GM21529 (cell line): ENCODE data around the gene TRPM5.

Experiments used
- ATAC-seq: cut with Tn5 transposase; IDR thresholded peaks from one replicate; pipeline ENCODE4 v1.9.1; 2021; ENCODE audit not compliant: unreplicated experiment

The TRPM5 gene

DNA sequence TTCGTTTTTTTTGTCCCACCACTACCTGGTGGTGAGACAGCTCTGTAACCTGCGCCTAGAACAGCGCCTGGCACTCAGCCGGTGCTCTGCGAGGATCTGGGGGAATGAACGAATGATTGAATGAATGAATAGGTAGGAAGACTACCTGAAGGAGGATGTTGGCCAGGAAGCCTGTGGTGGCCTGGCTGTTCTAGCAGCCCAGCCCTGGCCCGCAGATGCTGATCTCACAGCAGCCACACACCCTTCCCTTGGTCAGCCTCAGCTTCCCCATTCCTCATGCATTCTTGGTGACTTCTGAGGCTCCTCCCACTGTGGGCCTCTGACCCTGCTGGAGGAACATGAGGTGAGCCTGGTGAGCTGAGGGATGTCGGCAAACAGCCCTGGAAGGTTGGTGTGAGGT, 3.7 kb downstream of the TRPM5 start:
- ATAC-seq, result no peak

DNA sequence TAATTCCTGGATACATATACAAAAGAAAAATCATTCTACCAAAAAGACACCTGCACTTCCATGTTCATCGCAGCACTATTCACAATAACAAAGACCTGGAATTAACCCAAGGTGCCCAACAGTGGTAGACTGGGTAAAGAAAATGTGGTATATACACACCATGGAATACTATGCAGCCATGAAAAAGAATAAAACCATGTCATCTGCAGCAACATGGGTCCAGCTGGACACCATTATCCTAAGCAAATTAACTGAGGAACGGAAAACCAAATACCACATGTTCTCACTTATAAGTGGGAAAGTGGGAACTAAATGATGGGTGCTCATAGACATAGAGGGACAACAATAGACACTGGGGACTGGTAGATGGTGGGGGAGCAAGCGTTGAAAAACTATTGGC, 4.5 kb downstream of the TRPM5 start:
- no peak for ATAC-seq

DNA sequence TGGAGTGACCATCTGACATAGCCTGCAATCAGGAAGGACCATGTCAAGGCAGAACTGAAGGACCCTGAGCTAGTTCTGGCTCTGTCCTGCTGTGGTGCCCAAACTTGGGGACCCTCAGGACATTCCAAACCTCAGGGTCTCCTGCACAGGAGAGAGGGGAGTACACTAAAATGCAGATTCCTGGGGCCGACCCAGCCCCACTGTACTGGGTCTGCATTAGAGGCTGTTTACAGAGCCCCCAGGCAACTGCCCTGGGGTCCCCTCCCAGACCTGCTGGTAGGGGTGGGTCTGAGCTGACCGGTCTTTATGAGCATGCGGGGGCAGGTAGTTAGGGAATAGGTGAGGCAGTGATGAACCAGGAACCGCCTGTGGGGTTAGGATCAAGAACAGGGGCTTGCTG, 6.8 kb downstream of the TRPM5 start:
- no peak for ATAC-seq

DNA sequence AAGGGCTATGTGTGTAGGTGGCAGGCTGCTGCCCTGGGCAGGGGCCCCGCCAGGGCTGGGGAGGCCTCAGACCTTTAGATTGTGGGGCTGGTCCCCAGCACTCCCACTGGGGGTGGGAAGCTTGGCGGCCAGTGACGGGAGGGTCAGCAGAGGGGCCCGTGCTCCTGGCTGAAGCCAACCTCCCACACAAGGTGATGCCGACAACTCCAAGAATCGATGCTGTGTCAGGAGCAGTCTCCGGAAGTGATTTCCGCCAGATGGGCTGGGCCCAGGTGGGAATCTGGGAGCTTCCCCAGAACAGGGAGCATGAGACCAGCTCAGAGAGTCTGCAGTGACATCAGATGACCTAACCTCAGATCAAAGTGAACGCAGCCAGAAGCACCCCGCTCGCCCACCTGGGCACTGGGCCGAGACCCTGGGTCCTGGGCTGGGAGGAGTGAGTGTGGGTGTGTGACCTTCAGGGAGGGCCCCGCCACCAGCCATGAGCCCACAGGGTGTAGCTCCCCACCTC, 7.7 kb downstream of the TRPM5 start:
- ATAC-seq, result no peak

GRCh38 chr11:2436013-2436520, 8.2 kb downstream of the TRPM5 start:
- no peak for ATAC-seq

DNA sequence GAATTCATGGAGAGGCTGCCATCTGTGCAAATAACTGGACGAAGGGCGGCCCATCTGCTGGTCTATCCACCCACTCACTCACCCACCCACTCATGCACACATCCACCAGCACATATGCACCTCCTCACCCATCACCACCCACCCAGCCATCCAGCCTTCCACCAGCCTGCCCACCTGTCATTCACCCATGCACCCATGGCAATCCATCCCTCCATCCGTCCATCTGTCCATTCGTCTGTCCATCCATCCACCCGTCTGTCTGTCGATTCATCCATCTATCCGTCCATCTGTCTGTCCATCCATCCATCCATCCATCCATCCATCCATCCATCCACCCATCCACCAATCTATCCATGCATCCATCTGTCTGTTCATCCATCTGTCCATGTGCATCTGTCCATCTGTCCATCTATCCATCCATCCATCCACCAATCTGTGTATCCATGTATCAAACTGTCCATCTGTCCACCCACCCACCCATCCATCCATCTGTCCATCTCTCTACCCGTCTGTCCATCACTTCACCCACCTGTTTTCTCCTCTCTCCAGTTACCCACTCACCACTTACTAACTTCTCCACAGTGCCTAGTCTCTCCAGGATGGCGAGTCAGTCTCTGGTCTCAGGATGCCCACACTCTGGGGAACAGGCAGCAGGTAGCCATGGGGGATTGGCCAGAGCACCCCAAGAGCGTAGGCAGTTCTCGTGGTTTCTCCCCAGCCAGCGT, 8.9 kb downstream of the TRPM5 start:
- no peak for ATAC-seq

DNA sequence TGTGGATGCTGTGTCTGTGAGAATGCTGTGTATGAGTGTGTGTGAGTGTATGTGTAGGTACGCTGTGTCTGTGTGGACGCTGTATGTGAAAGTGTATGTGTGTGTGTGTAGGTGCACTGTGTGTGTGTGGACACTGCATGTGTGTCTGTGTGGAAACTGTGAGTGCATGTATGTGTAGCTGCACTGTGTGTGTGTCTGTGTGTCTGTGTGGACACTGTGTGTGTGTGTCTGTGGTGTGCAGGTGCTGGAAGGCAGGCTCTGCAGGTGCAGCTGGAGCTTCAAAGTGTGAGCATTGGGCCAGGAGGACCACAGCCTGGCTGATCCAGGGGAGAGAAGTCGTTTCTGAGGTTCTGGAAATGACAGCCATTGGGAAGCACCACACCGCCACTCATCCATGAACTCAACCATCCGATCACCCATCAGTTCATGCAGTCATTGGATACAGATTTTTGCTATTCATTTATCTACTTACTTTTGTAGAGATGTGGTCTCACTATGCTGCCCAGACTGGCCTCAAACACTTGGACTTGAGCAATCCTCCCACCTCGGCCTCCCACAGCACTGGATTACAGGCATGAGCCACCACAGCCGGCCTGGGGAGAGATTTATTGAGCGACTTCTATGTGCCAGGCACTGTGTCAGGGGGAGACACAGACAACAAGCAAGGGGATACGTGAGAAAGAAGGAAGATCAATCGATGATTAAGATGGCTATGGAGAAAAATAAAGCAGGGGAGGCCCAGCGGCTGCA, 9.6 kb downstream of the TRPM5 start:
- no peak for ATAC-seq

- ATAC-seq, result no peak
Observed at GRCh38 chr11:2434008-2434407, 10.3 kb downstream of the TRPM5 start.

DNA sequence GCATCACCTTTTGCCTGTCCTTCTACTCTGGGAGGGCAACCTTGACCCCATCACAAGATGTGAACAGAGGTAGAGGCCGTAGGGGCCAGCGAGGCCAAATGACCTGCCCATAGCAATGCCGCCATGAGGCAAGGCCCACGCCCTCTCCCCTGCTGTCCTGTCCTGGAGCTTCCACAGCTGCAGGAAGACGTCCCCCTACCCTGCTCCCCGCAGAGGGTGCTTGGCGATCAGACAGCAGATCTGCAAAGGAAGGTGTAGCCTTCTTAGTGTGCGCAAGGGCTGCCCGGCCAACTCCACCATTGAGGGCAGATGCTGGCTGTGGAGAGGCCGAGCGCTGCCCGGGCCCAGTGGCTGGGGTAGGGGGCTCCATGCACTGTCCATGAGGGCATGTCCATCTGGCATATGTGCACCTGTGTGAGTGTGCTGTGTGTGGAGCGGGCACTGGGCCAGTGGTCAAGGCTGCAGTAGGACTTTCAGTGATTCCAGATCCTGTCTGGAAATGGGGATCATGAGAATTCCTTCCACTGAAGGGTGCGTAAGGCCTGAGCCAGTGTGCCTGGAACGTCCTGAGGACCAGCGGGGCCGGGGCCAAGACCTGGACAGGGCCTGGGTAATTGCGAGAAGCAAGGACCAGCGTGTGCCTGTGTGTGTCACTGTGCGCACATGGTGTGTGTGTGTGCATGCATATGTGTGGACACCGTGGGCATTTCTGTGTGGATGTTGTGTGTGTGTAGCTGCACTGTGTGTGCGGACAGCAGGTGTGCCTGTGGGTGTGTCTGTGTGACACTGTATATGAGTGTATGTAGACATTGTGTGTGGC, 11.0 kb downstream of the TRPM5 start:
- ATAC-seq, result no peak

- no peak for ATAC-seq
Observed at GRCh38 chr11:2432628-2433071, 11.7 kb downstream of the TRPM5 start.

DNA sequence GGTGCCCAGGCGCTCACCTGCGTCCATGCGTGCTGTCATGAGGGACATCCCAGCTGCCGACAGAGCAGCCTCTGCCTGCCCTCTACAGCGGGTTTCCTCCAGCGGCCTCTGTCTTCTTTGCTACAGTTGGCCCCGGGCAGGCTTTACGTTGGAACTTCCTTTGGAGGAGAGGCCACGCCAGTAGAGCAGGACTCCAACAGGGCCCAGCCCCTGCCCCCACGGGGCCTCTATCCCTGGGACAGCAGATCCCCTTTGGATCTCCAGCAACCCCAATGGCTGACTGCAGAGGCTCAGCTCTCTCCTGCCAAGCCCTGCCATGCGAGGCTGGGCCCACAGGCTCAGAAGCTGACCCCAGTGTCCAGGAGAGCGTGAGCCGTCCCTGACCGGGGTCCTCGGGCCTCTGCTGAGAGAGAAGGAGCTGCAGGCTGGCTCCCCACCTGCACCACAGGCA, 12.1 kb downstream of the TRPM5 start:
- no peak for ATAC-seq

- ATAC-seq, result no peak
Observed at GRCh38 chr11:2431395-2431794, 12.9 kb downstream of the TRPM5 start.

DNA sequence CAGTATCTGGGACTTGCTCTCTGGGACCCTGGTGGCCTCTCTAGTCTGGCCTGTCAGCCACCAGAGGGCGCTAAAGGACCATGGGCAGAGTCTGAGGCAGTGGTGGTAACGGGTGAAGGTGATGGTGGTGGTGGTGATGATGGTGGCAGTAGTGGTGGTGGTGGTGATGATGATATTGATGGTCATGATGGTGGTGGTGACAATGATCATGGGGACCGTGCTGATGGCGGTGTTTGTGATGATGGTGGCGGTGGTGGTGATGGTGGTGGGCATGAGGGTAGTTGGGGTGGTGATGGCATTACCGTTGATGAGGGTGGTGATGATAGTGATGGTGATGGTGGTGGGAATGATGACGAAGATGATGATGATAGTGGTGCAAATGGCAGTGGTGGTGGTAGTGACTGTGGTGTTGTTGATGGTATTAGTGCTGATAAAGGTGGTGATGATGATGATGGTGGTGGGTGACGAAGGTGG, 16.0 kb downstream of the TRPM5 start:
- no peak for ATAC-seq

DNA sequence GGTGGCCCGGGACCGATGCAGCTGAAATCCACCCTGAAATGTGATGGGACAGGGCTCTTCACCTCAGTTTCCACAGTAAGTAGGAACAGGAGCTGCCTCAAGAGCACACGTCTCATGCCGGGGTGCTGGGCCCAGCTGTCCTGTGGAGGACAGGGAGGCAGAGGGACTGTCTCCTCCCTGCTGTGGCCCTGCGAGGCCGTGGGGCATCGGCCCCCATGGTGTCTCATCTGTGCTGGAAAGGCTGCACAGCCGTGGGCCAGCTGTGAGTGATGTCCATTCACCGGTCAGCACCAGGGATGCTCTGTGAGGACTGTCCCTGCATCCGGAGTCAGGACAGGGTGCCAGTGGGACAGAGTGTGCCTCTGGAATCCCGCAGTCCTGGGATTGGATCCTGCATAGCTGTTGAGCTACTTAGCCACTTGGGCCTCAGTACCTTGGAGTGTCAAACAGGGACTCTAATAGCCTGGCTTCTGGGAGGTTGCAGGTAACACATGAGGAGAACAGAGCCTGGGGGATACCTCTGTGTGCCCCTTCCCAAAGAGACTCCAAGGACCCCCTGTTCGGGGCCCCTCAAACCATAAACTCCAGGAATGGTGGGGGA, 16.5 kb downstream of the TRPM5 start:
- no peak for ATAC-seq

DNA sequence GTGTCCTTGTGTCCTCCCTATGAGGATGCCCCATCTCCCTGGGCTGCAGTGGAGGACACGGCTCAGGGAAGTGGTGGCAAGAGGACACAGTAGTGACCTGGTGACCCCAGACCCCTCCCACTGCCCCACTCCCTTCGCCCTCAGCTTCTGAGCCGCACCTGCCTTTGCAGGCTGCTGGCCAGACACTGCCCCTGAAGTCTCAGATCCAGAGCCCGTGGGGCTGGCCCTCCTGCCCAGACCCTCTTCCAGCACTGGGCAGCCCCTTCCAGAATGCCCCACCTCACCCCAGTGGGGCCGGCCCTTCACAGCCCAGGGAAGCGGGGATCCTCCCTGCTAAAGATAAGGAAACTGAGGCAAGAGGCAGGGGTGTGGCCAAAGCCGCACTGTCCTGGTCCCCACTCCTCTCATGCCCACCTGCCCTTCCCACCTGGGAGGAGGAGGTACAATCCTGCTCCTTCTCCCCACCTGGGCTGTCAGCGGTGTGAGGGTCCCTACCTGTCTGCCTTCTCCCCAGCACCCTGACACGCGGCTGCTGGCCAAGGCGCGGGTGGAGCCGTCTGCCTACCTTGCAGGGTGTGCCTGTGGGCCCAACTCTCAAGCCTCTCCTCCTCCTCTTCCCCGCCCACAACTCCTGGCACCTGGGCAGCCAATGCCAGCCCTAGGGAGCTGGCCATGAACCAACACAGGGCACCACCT, 17.3 kb downstream of the TRPM5 start:
- no peak for ATAC-seq

- no peak for ATAC-seq
Observed at GRCh38 chr11:2426221-2426620, 18.1 kb downstream of the TRPM5 start.

GRCh38 chr11:2425506-2425905, 18.8 kb downstream of the TRPM5 start:
- ATAC-seq, result no peak

DNA sequence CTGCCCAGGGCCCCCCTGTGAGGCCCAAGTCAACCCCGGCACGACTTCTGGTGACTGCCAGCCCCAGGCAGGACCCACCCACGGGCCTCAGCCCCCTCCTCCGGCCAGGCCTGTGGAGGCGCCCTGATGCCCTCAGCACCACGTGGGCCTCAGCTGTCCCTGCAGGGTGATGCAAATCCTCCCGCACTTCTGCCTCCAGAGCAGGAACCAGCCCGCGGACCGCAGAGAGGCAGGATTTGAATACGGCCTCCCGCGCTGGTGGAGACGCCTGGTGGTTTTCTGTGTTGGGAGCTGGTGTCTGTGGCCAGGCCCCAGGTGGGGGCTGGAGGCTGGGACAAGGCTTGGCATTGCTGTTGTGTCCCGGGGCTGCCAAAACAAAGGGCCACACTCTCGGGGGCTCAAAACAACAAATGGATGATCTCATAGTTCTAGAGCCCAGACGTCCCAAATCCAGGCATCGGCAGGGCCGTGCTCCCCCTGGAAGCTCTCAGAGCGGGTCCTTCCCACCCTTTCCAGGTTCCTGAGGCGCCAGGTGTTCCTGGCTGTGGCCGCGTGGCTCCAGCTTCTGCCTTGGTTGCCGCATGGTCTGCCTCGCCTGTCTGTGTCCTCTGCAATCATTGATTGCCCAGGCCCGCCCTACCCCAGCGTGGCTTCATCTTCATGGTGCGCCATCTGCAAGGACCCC, 19.4 kb downstream of the TRPM5 start:
- ATAC-seq, result no peak
